Rectal smooth muscle tissue (tissue), 1 donor: ENCODE data around the gene ZFP36L2.

ENCODE experiments used
- H3K27ac ChIP-seq: one replicate; pipeline ENCODE4 v1.7.0; 2013; ENCODE audit warnings: low read depth, low read length, inconsistent platforms
- H3K27me3 ChIP-seq: one replicate; pipeline ENCODE4 v1.7.0; 2013; ENCODE audit warnings: low read length; ENCODE audit not compliant: control insufficient read depth, insufficient read depth
- H3K36me3 ChIP-seq: one replicate; pipeline ENCODE4 v1.7.0; 2013; ENCODE audit warnings: low read length; ENCODE audit not compliant: control insufficient read depth, insufficient read depth
- H3K4me1 ChIP-seq: one replicate; pipeline ENCODE4 v1.7.0; 2013; ENCODE audit warnings: low read length; ENCODE audit not compliant: control insufficient read depth, insufficient read depth
- H3K4me3 ChIP-seq: one replicate; pipeline ENCODE4 v1.7.0; 2013; ENCODE audit warnings: low read length
- H3K9ac ChIP-seq: one replicate; pipeline ENCODE4 v1.7.0; 2013; ENCODE audit warnings: low read length

ZFP36L2 gene

GRCh38 chr2:43265001-43265400 is 38.6 kb upstream of the ZFP36L2 start:
- Histone ChIP-seq H3K9ac (no peak overlapping the region), H3K27ac (peak overlapping the region; percentile 89), H3K4me1 (peaks cover 40% of the 10 kb centered on the region), H3K27me3 (no peaks in the 10 kb centered on the region), H3K4me3 (no peak overlapping the region), H3K36me3 (no peaks in the 10 kb centered on the region)

DNA sequence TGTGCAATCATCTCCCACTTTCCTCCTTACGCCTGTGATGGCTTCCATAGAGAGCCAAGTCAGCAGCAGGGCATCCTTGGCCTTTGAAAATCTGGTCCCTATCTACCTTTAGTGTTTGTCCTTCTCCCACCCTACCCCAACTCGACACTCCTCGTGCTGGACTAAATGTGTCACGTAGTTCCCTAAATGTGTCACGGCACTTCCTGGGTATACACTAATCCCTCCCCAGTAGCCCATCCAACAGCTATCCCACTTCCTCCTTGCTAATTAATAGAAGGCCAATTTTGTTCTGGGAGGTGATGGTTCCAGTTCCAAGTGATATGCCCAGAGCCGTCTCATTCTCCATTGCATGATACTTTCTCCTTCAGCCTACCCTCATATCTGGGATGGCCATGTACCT is 36.5 kb upstream of the ZFP36L2 start:
- Histone ChIP-seq H3K36me3 (no peaks in the 10 kb centered on the region), H3K4me1 (peaks cover 22% of the 10 kb centered on the region), H3K9ac (no peak overlapping the region), H3K27me3 (no peaks in the 10 kb centered on the region), H3K27ac (no peak overlapping the region), H3K4me3 (no peak overlapping the region)

DNA sequence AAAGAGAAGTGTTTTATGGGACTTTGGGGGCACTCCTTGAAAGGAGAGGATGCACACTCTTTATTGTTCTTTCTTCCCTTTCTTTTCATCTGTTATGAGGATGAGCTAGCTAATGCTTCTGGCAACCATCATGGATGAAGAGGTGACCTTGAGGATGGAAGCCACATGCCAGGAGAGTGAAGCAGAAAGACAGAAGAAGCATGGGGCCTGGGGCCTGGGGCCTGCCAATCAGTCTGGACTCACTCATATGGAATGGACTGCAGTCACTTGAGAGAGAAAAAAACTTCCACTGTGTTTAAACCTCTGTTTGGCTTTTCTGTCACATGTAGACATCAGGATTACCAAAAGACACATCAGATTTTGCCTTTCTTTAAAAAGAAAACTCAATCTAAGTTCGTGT is 35.8 kb upstream of the ZFP36L2 start:
- Histone ChIP-seq H3K36me3 (no peaks in the 10 kb centered on the region), H3K9ac (no peak overlapping the region), H3K4me1 (peaks cover 22% of the 10 kb centered on the region), H3K27ac (no peak overlapping the region), H3K4me3 (no peak overlapping the region), H3K27me3 (no peaks in the 10 kb centered on the region)

DNA sequence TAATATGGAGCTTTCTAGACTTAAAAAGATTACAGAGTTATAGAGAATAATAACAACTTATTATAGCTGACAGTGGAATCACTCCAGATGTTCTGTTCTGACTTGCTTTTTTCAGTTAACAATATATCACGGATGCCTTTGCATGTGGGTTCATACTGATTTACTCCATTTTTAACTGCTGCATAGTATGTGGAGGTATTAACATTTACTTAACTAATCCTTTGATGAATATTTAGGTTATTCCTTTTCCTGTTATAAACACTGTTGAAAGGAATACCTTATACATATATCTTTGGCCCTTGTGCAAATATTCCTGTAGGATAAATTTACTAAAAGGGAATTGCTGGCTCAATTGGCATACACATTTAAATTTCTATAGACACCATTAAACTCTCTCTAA is 33.1 kb upstream of the ZFP36L2 start:
- Histone ChIP-seq H3K9ac (no peak overlapping the region), H3K27me3 (no peaks in the 10 kb centered on the region), H3K4me3 (no peak overlapping the region), H3K4me1 (peaks cover 11% of the 10 kb centered on the region), H3K36me3 (no peaks in the 10 kb centered on the region), H3K27ac (no peak overlapping the region)

DNA sequence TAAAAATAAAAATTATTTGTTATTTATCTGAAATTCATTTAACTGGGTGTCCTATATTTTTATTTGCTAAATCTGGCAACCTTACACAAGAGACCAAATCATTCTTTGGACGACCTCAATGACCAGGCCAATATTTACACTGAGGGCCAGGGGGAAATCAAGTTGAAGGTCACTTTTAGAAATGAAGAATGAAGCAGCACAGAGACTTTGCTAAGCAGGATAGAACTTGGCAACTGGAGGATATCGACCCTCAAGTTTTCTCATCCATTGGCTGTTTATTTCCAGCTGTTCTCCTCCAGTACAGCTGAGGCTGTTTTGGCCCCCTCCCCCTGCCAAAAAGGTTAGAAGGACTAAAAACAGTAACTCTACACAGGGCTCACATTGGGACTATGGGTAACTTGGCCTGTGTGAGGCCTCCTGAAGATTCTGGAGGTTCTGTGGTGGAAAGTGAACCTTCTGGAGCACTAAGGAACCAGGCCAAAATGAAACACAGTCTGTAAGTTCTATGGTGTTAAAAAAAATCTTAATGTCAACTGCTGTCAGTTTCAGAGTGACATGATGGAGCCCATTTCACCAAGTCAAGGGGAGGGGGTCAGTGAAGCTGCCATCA is 32.2 kb upstream of the ZFP36L2 start:
- no peaks in the 10 kb centered on the region for H3K36me3 ChIP-seq
- H3K4me3 ChIP-seq = no peak overlapping the region
- H3K27ac ChIP-seq = no peak overlapping the region
- H3K27me3 ChIP-seq = no peaks in the 10 kb centered on the region
- H3K9ac ChIP-seq = no peak overlapping the region
- peaks cover 7% of the 10 kb centered on the region for H3K4me1 ChIP-seq

GRCh38 chr2:43255296-43255910 is 29.0 kb upstream of the ZFP36L2 start:
- Histone ChIP-seq H3K4me3 (no peak overlapping the region), H3K27me3 (no peaks in the 10 kb centered on the region), H3K27ac (peak overlapping the region; percentile 33), H3K4me1 (peaks cover 20% of the 10 kb centered on the region), H3K36me3 (no peaks in the 10 kb centered on the region), H3K9ac (no peak overlapping the region)

GRCh38 chr2:43254331-43254730 is 27.9 kb upstream of the ZFP36L2 start:
- H3K27ac ChIP-seq = no peak overlapping the region
- H3K9ac ChIP-seq = no peak overlapping the region
- H3K4me3 ChIP-seq = no peak overlapping the region
- H3K27me3 ChIP-seq = no peaks in the 10 kb centered on the region
- peaks cover 26% of the 10 kb centered on the region for H3K4me1 ChIP-seq
- H3K36me3 ChIP-seq = no peaks in the 10 kb centered on the region

DNA sequence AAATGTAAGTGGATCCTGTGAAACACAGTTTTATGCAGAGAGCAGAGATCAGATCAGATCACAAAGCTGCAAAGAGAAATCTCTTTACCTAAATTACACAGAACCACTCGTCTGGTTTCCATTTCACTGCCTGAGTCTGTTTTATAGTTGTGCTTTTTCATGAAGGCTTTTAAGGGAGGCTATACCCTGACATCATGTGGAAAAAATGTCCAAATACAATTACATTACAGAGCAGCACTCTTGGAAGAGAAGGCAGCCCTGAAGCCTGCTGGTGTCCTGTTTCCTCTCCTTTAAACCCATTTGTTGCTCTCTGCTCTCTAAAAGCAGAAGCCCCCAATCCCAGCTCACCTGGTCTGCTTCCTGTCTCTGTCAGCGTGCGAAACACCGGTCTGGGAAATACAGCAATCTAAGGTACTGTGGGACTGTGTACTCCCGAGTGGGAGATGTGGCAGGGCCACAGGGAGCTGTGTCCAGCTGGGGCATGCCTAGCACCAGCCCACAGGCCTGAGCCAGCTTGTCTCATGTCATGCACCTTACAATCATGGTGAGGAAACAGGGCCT is 24.8 kb upstream of the ZFP36L2 start:
- H3K4me1 ChIP-seq = peaks cover 26% of the 10 kb centered on the region
- peak overlapping the region; percentile 94 for H3K27ac ChIP-seq
- no peaks in the 10 kb centered on the region for H3K36me3 ChIP-seq
- no peaks in the 10 kb centered on the region for H3K27me3 ChIP-seq
- H3K9ac ChIP-seq = peak overlapping the region; percentile 24
- peak overlapping the region; percentile 17 for H3K4me3 ChIP-seq

GRCh38 chr2:43250015-43250414 is 23.6 kb upstream of the ZFP36L2 start:
- H3K4me1 ChIP-seq = peaks cover 19% of the 10 kb centered on the region
- peak overlapping the region; percentile 76 for H3K27ac ChIP-seq
- no peak overlapping the region for H3K9ac ChIP-seq
- no peaks in the 10 kb centered on the region for H3K27me3 ChIP-seq
- H3K36me3 ChIP-seq = no peaks in the 10 kb centered on the region
- H3K4me3 ChIP-seq = no peak overlapping the region

GRCh38 chr2:43248621-43249020 is 22.2 kb upstream of the ZFP36L2 start:
- Histone ChIP-seq H3K27ac (no peak overlapping the region), H3K36me3 (no peaks in the 10 kb centered on the region), H3K4me3 (no peak overlapping the region), H3K9ac (no peak overlapping the region), H3K27me3 (no peaks in the 10 kb centered on the region), H3K4me1 (peaks cover 19% of the 10 kb centered on the region)

DNA sequence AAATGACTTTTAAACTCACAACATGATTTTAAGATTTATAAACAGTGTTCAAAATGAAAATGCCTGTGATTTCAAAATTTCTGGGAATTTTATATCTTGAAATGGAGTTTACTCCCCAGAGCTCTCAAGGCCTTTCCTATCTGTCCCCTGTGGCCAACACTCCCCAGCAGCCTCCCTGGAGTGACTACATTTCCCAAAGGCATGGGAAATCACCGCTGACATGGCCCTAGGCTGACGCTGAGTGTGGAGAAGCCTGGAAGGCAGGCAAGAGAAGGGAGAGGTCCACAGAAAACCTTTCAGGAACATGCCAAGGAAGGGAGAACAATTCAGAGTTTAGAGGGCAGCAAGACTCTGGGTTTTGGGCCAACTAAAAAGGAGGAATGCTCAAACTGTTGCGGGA is 20.2 kb upstream of the ZFP36L2 start:
- H3K36me3 ChIP-seq = no peaks in the 10 kb centered on the region
- no peak overlapping the region for H3K27ac ChIP-seq
- H3K27me3 ChIP-seq = no peaks in the 10 kb centered on the region
- H3K4me3 ChIP-seq = no peak overlapping the region
- H3K4me1 ChIP-seq = peaks cover 16% of the 10 kb centered on the region
- H3K9ac ChIP-seq = no peak overlapping the region

- no peak overlapping the region for H3K27ac ChIP-seq
- H3K9ac ChIP-seq = no peak overlapping the region
- no peaks in the 10 kb centered on the region for H3K27me3 ChIP-seq
- H3K4me3 ChIP-seq = no peak overlapping the region
- peaks cover 2% of the 10 kb centered on the region for H3K4me1 ChIP-seq
- no peaks in the 10 kb centered on the region for H3K36me3 ChIP-seq
These were observed 15.2 kb upstream of the ZFP36L2 start for GRCh38 chr2:43241558-43241957.

- Histone ChIP-seq H3K27me3 (no peaks in the 10 kb centered on the region), H3K27ac (peak overlapping the region; percentile 49), H3K9ac (no peak overlapping the region), H3K4me3 (no peak overlapping the region), H3K36me3 (no peaks in the 10 kb centered on the region), H3K4me1 (peaks cover 2% of the 10 kb centered on the region)
These were observed 14.4 kb upstream of the ZFP36L2 start for GRCh38 chr2:43240766-43241150.
